Activated T-cell treated with anti-CD3 and anti-CD28 coated beads, Interleukin-2, amount 50 U/mL, for 72 hours (primary cell): ENCODE results near the gene FGF2. TPM values are rescaled to one million over a fixed set of nuclear protein-coding genes. Genes with fewer than 3 reads are reported as not detected.

ENCODE experiments used
- ATAC-seq, 2 donors: fragments of 150-1000 bp; cut with Tn5 transposase; replicated peaks in 1 of 2; 2 replicates each; pipeline ENCODE4 v1.10.0; 2021; ENCODE audit warnings: moderate library complexity in 2 of 2, mild to moderate bottlenecking in 1 of 2
- DNase-seq, 2 donors: peaks; one replicate each; pipeline ENCODE4 v3.0.0; 2021 to 2022; ENCODE audit warnings: mixed read lengths in 1 of 2
- H3K27ac Mint-ChIP-seq: one replicate; pipeline ENCODE4 v1.8.0; 2022; ENCODE audit warnings: mild to moderate bottlenecking, moderate library complexity, mixed read lengths
- H3K27me3 Mint-ChIP-seq: one replicate; pipeline ENCODE4 v1.8.0; 2022; ENCODE audit warnings: low read depth, mixed read lengths
- H3K36me3 Mint-ChIP-seq, 2 donors: one replicate each; pipeline ENCODE4 v1.8.0; 2022; ENCODE audit warnings: mixed read lengths in 2 of 2, mild to moderate bottlenecking in 1 of 2; ENCODE audit not compliant: insufficient read depth in 2 of 2
- H3K4me1 Mint-ChIP-seq: one replicate; pipeline ENCODE4 v1.8.0; 2022; ENCODE audit warnings: low read depth, mixed read lengths
- H3K4me3 Mint-ChIP-seq, 2 donors: one replicate each; pipeline ENCODE4 v1.8.0; 2022; ENCODE audit warnings: mild to moderate bottlenecking in 2 of 2, mixed read lengths in 2 of 2, moderate library complexity in 2 of 2
- H3K9me3 Mint-ChIP-seq, 2 donors: one replicate each; pipeline ENCODE4 v1.8.0; 2022; ENCODE audit warnings: mixed read lengths in 2 of 2
- total RNA-seq, 2 donors: library from RNA; stranded (reverse); gene quantifications; one replicate each; pipeline ENCODE4 v1.2.3, GENCODE V29; 2022

The FGF2 gene
- total RNA-seq, 2 donors from 2014 or later: 2.7 to 4.8 TPM

- Mint-ChIP-seq H3K27ac (no peak overlapping the region), H3K4me3 (no peak overlapping the region), H3K27me3 (peaks cover 72% of the 10 kb centered on the region), H3K36me3 (peaks cover 0 to under 1% of the 10 kb centered on the region in 2 donors), H3K9me3 (no peaks in the 10 kb centered on the region), H3K4me1 (no peaks in the 10 kb centered on the region)
- DNase-seq (no peak), ATAC-seq (peak in 1 of 2 donors; percentile 15)
Measured at GRCh38 chr4:122821092-122821491, 5.5 kb upstream of the FGF2 start.

GRCh38 chr4:122822466-122822865 lies 4.2 kb upstream of the FGF2 start:
- no peak overlapping the region for H3K27ac Mint-ChIP-seq
- ATAC-seq: no peak

GRCh38 chr4:122823476-122823875 lies 3.2 kb upstream of the FGF2 start:
- peaks cover 0 to 6% of the 10 kb centered on the region in 2 donors for H3K36me3 Mint-ChIP-seq
- H3K4me1 Mint-ChIP-seq: peaks cover 11% of the 10 kb centered on the region
- no peaks in the 10 kb centered on the region for H3K9me3 Mint-ChIP-seq
- H3K4me3 Mint-ChIP-seq: no peak overlapping the region
- DNase-seq: no peak
- no peak for ATAC-seq
- peaks cover 75% of the 10 kb centered on the region for H3K27me3 Mint-ChIP-seq
- H3K27ac Mint-ChIP-seq: no peak overlapping the region

More at GRCh38 chr4:122822466-122822865, 4.2 kb upstream of the FGF2 start:
- no peak overlapping the region for H3K4me3 Mint-ChIP-seq
- peaks cover 0 to 3% of the 10 kb centered on the region in 2 donors for H3K36me3 Mint-ChIP-seq
- no peaks in the 10 kb centered on the region for H3K9me3 Mint-ChIP-seq
- DNase-seq: no peak
- peaks cover under 1% of the 10 kb centered on the region for H3K4me1 Mint-ChIP-seq
- H3K27me3 Mint-ChIP-seq: peaks cover 65% of the 10 kb centered on the region

GRCh38 chr4:122824616-122825015 lies 2.0 kb upstream of the FGF2 start:
- Mint-ChIP-seq H3K27ac (no peak overlapping the region), H3K4me1 (peaks cover 19% of the 10 kb centered on the region), H3K9me3 (no peaks in the 10 kb centered on the region), H3K4me3 (peak overlapping the region in 1 of 2 donors; percentile 31), H3K27me3 (peaks cover 82% of the 10 kb centered on the region), H3K36me3 (peaks cover 0 to 6% of the 10 kb centered on the region in 2 donors)
- ATAC-seq: no peak
- DNase-seq: no peak

GRCh38 chr4:122826079-122826527 lies 528 bp upstream of the FGF2 start:
- peaks cover 19% of the 10 kb centered on the region for H3K4me1 Mint-ChIP-seq
- H3K27me3 Mint-ChIP-seq: peaks cover 82% of the 10 kb centered on the region
- no peak for ATAC-seq
- H3K27ac Mint-ChIP-seq: no peak overlapping the region
- DNase-seq: no peak
- H3K36me3 Mint-ChIP-seq: peaks cover 0 to 6% of the 10 kb centered on the region in 2 donors
- no peaks in the 10 kb centered on the region for H3K9me3 Mint-ChIP-seq
- H3K4me3 Mint-ChIP-seq: peak overlapping the region; percentile 58 to 72

- H3K4me3 Mint-ChIP-seq: peak overlapping the region; percentile 86 to 89
- peak overlapping the region; percentile 64 for H3K27ac Mint-ChIP-seq
- H3K4me1 Mint-ChIP-seq: peaks cover 19% of the 10 kb centered on the region
- DNase-seq (peak; percentile 49 to 60), ATAC-seq (peak; percentile 58 to 62)
- peaks cover 0 to 6% of the 10 kb centered on the region in 2 donors for H3K36me3 Mint-ChIP-seq
- H3K27me3 Mint-ChIP-seq: peaks cover 85% of the 10 kb centered on the region
- no peaks in the 10 kb centered on the region for H3K9me3 Mint-ChIP-seq
Measured at GRCh38 chr4:122827258-122827878, 737 bp downstream of the FGF2 start.

GRCh38 chr4:122827879-122828601 lies 1.4 kb downstream of the FGF2 start:
- ATAC-seq (peak; percentile 80 to 84), DNase-seq (peak; percentile 53 to 60)
- Mint-ChIP-seq H3K27ac (peak overlapping the region; percentile 64), H3K27me3 (peaks cover 90% of the 10 kb centered on the region), H3K36me3 (peaks cover 0 to 6% of the 10 kb centered on the region in 2 donors), H3K9me3 (no peaks in the 10 kb centered on the region), H3K4me3 (peak overlapping the region; percentile 86 to 89), H3K4me1 (peaks cover 19% of the 10 kb centered on the region)

GRCh38 chr4:122830426-122831095 lies 3.9 kb downstream of the FGF2 start:
- Mint-ChIP-seq H3K27me3 (peaks cover 67% of the 10 kb centered on the region), H3K27ac (no peak overlapping the region), H3K4me1 (peaks cover 19% of the 10 kb centered on the region), H3K9me3 (no peaks in the 10 kb centered on the region), H3K4me3 (no peak overlapping the region), H3K36me3 (peaks cover 0 to 6% of the 10 kb centered on the region in 2 donors)
- ATAC-seq: no peak
- DNase-seq: no peak

- H3K9me3 Mint-ChIP-seq: no peaks in the 10 kb centered on the region
Measured at GRCh38 chr4:122831515-122832196, 5.0 kb downstream of the FGF2 start.

GRCh38 chr4:122832732-122833131 lies 6.1 kb downstream of the FGF2 start:
- no peaks in the 10 kb centered on the region for H3K9me3 Mint-ChIP-seq
- DNase-seq: no peak
- no peak overlapping the region for H3K4me3 Mint-ChIP-seq
- H3K27ac Mint-ChIP-seq: no peak overlapping the region
- peaks cover 64% of the 10 kb centered on the region for H3K27me3 Mint-ChIP-seq
- peaks cover 0 to 3% of the 10 kb centered on the region in 2 donors for H3K36me3 Mint-ChIP-seq
- ATAC-seq: no peak
- H3K4me1 Mint-ChIP-seq: peaks cover 15% of the 10 kb centered on the region

More at GRCh38 chr4:122831515-122832196, 5.0 kb downstream of the FGF2 start:
- no peak overlapping the region for H3K27ac Mint-ChIP-seq
- H3K4me1 Mint-ChIP-seq: peaks cover 19% of the 10 kb centered on the region
- DNase-seq (no peak), ATAC-seq (no peak)
- peaks cover 59% of the 10 kb centered on the region for H3K27me3 Mint-ChIP-seq
- H3K4me3 Mint-ChIP-seq: no peak overlapping the region
- peaks cover 0 to 5% of the 10 kb centered on the region in 2 donors for H3K36me3 Mint-ChIP-seq

GRCh38 chr4:122833999-122834398 lies 7.4 kb downstream of the FGF2 start:
- peaks cover 3% of the 10 kb centered on the region for H3K4me1 Mint-ChIP-seq
- DNase-seq: no peak
- H3K27me3 Mint-ChIP-seq: peaks cover 57% of the 10 kb centered on the region
- H3K4me3 Mint-ChIP-seq: no peak overlapping the region
- no peaks in the 10 kb centered on the region for H3K9me3 Mint-ChIP-seq
- H3K36me3 Mint-ChIP-seq: no peaks in the 10 kb centered on the region
- ATAC-seq: no peak
- no peak overlapping the region for H3K27ac Mint-ChIP-seq

GRCh38 chr4:122836941-122837340 lies 10.3 kb downstream of the FGF2 start:
- ATAC-seq: no peak
- no peaks in the 10 kb centered on the region for H3K4me1 Mint-ChIP-seq
- H3K4me3 Mint-ChIP-seq: no peak overlapping the region
- no peak for DNase-seq
- H3K36me3 Mint-ChIP-seq: no peaks in the 10 kb centered on the region
- H3K27ac Mint-ChIP-seq: no peak overlapping the region
- peaks cover 40% of the 10 kb centered on the region for H3K27me3 Mint-ChIP-seq
- H3K9me3 Mint-ChIP-seq: no peaks in the 10 kb centered on the region
